GM12873 (cell line): ENCODE results near the gene WBP1L.

ENCODE experiments used
- TF ChIP-seq, protein P1 (sequence below): IDR thresholded peaks from 2 replicates; pipeline ENCODE4 v1.5.1; 2012; ENCODE audit warnings: low read depth, mild to moderate bottlenecking, moderate library complexity, low read length, control low read depth; ENCODE audit not compliant: insufficient read depth; ENCODE audit errors: missing control alignments

The WBP1L gene

DNA sequence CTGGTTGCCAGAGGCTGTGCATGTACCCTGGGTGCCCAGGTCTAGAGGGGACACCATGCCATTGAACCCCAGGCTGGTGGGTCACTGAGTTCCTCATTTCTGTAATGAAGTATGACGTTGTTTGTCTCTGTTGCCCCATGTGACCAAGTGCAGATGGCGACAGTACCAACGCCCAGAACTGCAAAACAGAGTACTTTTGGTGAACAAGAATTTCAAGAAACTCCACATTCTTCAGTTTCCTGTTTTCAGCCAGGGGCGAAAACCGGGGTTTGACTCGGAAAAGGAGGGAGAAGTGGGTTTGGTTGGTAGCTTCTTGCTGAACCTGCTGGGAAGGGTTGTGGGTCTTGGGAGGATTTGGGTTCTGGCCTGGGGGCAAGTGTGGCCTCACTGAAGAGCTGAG lies 75.3 kb downstream of the WBP1L start:
- TF ChIP-seq, protein P1, sequence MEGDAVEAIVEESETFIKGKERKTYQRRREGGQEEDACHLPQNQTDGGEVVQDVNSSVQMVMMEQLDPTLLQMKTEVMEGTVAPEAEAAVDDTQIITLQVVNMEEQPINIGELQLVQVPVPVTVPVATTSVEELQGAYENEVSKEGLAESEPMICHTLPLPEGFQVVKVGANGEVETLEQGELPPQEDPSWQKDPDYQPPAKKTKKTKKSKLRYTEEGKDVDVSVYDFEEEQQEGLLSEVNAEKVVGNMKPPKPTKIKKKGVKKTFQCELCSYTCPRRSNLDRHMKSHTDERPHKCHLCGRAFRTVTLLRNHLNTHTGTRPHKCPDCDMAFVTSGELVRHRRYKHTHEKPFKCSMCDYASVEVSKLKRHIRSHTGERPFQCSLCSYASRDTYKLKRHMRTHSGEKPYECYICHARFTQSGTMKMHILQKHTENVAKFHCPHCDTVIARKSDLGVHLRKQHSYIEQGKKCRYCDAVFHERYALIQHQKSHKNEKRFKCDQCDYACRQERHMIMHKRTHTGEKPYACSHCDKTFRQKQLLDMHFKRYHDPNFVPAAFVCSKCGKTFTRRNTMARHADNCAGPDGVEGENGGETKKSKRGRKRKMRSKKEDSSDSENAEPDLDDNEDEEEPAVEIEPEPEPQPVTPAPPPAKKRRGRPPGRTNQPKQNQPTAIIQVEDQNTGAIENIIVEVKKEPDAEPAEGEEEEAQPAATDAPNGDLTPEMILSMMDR = no peak

DNA sequence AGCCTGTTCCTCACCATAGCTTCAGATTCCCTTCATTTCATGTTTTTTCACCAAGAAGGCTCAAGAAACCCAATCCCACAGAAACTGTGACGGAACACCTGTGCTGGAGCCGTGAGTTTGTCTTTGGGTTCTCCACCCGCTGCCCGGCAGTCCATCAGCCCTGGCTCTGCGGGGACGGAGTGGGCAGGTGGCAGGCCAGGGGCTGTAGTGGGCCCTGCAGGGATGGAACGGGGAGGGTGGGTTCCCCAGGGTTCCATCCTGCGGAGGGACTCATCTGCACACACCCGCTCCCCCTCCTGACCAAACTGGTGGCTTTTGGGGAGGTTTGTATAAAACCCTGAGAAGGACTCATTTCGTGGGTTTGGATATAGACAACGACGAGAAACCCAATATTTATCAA lies 78.5 kb downstream of the WBP1L start:
- TF ChIP-seq, protein P1 = no peak

DNA sequence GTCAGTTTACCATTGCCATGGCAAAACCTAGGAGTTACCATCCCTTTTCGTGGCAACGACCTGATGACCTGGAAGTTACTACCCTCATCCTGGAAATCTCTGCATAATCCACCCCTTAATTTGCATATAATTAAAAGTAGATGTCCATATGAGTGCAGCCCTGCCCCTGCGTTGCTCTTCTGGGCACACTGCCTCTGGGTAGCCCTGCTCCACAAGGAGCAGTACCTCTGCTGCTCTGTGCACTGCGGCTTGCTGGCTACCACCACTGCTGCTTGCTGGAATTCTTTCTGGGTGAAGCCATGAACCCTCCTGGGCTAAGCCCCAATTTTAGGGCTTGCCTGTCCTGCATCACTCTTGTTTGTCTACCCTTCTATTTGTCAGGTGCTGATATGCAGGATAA lies 80.9 kb downstream of the WBP1L start:
- TF ChIP-seq, protein P1 = no peak

DNA sequence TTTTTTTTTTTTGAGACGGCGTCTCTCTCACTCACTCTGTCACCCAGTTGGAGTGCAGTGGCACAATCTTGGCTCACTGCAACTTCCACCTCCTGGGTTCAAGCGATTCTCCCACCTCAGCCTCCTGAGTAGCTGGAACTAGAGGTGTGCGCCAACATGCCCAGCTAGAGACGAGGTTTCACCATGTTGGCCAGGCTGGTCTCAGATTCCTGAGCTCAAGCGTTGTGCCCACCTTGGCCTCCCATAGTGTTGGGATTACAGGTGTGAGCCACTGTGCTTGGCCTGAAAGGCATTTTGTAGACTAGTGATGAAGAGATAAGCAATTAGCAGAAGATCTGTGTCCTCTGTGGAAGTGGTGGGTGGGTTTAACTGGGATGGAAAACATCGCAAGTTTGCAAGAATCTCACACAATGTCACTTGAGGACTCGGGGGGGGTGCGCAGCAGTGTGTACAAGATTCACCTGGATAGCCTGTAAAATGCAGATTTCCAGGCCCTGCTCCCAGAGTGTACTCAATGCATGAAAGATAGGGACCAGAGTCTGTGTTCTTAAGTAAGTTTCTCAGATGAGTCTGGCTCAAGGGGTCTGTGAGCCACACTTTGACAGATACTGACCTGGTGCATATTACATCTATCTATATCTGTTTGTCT lies 82.5 kb downstream of the WBP1L start:
- TF ChIP-seq, protein P1 = no peak

DNA sequence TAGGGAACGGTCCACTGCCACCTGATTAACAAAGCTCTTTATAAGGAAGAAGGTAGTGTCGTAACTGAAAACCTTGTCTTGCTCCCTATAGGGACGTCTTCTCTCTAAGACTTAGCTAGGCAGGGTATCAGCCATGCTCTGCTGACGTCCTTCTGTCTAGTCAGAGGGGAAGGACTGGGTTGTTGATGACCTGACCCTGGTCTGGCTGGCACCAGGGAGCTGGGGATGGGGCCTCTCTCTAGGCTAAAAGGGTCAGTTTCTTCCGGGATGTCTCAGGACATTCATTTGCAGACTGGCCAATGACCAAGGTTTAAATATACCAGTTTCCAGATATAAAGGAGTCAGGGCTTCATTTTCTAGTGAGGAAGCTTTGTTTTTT lies 83.8 kb downstream of the WBP1L start:
- TF ChIP-seq, protein P1 = no peak

DNA sequence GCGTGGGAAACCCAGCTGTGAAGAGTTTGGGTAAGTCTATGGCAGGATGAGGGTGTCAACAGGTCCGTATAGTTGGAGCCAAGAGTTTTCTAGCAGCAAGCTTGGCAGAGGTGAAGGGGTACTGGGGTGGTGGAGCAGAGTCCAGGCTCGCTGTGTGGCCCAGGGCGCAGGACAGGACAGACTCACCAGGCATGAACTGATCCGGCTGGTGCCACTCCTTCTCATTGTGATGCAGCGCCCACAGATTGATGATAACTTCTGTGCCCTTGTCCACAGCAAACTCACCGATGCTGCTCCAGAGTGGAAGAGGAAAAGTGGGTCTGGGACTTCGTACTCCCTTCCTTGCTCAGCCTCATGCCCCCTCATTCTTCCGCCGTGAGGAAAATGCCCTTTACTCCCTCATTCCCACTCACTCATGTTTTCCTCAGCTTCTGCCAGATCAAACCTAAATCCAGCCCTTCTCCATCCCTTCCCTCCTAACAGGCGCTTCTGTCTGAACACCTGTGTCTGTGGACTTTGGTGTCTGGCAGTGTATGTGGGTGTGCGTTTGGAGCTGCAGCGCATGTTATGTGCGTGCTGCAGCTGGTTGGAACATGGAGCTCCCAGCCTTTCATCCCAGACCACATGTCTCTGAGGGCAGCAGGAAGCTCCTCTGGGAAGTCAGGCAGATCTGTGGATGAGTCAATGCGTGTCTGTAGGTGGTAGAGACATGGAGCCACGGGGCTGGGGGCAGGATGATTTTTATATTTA lies 87.7 kb downstream of the WBP1L start:
- TF ChIP-seq, protein P1 = no peak

DNA sequence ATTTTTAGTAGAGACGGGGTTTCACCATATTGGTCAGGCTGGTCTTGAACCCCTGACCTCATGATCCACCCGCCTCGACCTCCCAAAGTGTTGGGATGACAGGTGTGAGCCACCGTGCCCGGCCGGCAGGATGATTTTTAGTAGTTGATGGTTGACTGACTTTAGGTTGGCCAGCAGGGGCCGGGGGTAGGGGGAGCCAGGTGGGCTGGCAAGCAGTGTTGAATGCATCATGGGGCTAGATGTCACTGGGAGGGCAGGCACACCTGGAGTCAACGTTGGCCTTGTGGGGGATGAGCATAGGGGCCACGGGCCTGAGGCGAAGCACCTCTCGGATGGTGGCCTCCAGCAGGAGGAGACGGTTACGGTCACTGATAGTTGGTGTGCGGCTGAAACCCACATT lies 88.5 kb downstream of the WBP1L start:
- TF ChIP-seq, protein P1 = no peak
